Thymus (tissue), 11 donors: Measurements from ENCODE around the gene SLC38A10. TPM values are rescaled to one million over a fixed set of nuclear protein-coding genes. Genes with fewer than 3 reads are reported as not detected.
"Not testable (repeated sequence)": the region's sequence is repeated elsewhere in the genome, so short reads cannot be mapped to it uniquely, and the experiment has no call there.

ENCODE experiments used
- DNase-seq, 9 donors: peaks; one replicate each; pipeline ENCODE4 v3.0.0-alpha.2; 2013; ENCODE audit warnings: low spot score in 9 of 9, low read depth in 6 of 9, missing footprints in 1 of 9
- H3K27ac ChIP-seq, 2 donors: one replicate each; pipeline ENCODE4 v1.5.1; 2013; ENCODE audit warnings: control low read depth in 1 of 2, low read depth in 1 of 2, low read length in 1 of 2, mild to moderate bottlenecking in 1 of 2, moderate library complexity in 1 of 2
- H3K27me3 ChIP-seq, 2 donors: one replicate each; pipeline ENCODE4 v1.5.1; 2013; ENCODE audit warnings: low read length in 1 of 2; ENCODE audit not compliant: control insufficient read depth in 2 of 2, insufficient read depth in 1 of 2
- H3K36me3 ChIP-seq, 2 donors: one replicate each; pipeline ENCODE4 v1.5.1; 2013; ENCODE audit warnings: low read length in 1 of 2, mild to moderate bottlenecking in 1 of 2, moderate library complexity in 1 of 2; ENCODE audit not compliant: control insufficient read depth in 2 of 2, insufficient read depth in 2 of 2
- H3K4me1 ChIP-seq, 2 donors: one replicate each; pipeline ENCODE4 v1.5.1; 2013; ENCODE audit warnings: low read length in 2 of 2; ENCODE audit not compliant: control insufficient read depth in 2 of 2, insufficient read depth in 2 of 2
- H3K4me3 ChIP-seq, 2 donors: one replicate each; pipeline ENCODE4 v1.5.1; 2013; ENCODE audit warnings: low read length in 2 of 2, control low read depth in 1 of 2, mild to moderate bottlenecking in 1 of 2
- H3K9me3 ChIP-seq, 2 donors: one replicate each; pipeline ENCODE4 v1.5.1; 2013; ENCODE audit warnings: low read length in 1 of 2, mild to moderate bottlenecking in 1 of 2; ENCODE audit not compliant: control insufficient read depth in 2 of 2, insufficient read depth in 1 of 2
- WGBS: extraction: QIAGEN DNeasy Blood & Tissue Kit; methylation state at CpG from one replicate; pipeline ENCODE4 v1.1.7; 2013; 5-methylcytosine and 5-hydroxymethylcytosine counted together
- polyA plus RNA-seq: library from polyadenylated mRNA; stranded (reverse); fragments of 200-250 nt; gene quantifications from one replicate; pipeline ENCODE4 v1.2.3, GENCODE V29; 2013
- total RNA-seq: library from RNA; stranded (reverse); fragments of 120-200 nt; gene quantifications from one replicate; pipeline ENCODE4 v1.2.4, GENCODE V29; 2013
- donor health status: healthy.

SLC38A10 gene
- total and polyA plus RNA-seq, 2 donors, result 21.0 to 63.6 TPM

GRCh38 chr17:81309140-81309858, 14.2 kb upstream of the SLC38A10 start:
- Histone ChIP-seq H3K4me1 (peaks cover 0 to 33% of the 10 kb centered on the region in 2 donors), H3K9me3 (no peaks in the 10 kb centered on the region), H3K36me3 (no peaks in the 10 kb centered on the region), H3K27me3 (peaks cover 2 to 43% of the 10 kb centered on the region in 2 donors), H3K27ac (no peak overlapping the region), H3K4me3 (no peak overlapping the region)
- DNase-seq, result peak in 1 of 9 donors; percentile 29
- WGBS, result 31% methylated on average over 22 of the region's 22 CpGs

GRCh38 chr17:81308784-81309139, 13.7 kb upstream of the SLC38A10 start:
- H3K36me3 ChIP-seq, H3K9me3 ChIP-seq, H3K4me3 ChIP-seq, H3K27ac ChIP-seq, DNase-seq: not testable (repeated sequence)
- Histone ChIP-seq H3K4me1 (peaks cover 0 to 28% of the 10 kb centered on the region in 2 donors), H3K27me3 (peaks cover 2 to 43% of the 10 kb centered on the region in 2 donors)
- 76% methylated on average over 14 of the region's 14 CpGs for WGBS

- no peaks in the 10 kb centered on the region for H3K36me3 ChIP-seq
- no peaks in the 10 kb centered on the region for H3K9me3 ChIP-seq
- DNase-seq, result no peak
- WGBS, result 94% methylated on average over 19 of the region's 19 CpGs
- H3K4me1 ChIP-seq, result peaks cover 0 to 20% of the 10 kb centered on the region in 2 donors
- no peak overlapping the region for H3K4me3 ChIP-seq
- H3K27me3 ChIP-seq, result peaks cover 2 to 38% of the 10 kb centered on the region in 2 donors
- no peak overlapping the region for H3K27ac ChIP-seq
These were observed 12.8 kb upstream of the SLC38A10 start for GRCh38 chr17:81307636-81308560.

- DNase-seq, result no peak
- Histone ChIP-seq H3K36me3 (no peaks in the 10 kb centered on the region), H3K27ac (no peak overlapping the region), H3K27me3 (peaks cover 2 to 34% of the 10 kb centered on the region in 2 donors), H3K4me1 (peaks cover 0 to 15% of the 10 kb centered on the region in 2 donors), H3K4me3 (no peak overlapping the region), H3K9me3 (no peaks in the 10 kb centered on the region)
- WGBS, result 93% methylated on average over 17 of the region's 17 CpGs
These were observed 11.9 kb upstream of the SLC38A10 start for GRCh38 chr17:81306898-81307510.

GRCh38 chr17:81306491-81306890, 11.4 kb upstream of the SLC38A10 start:
- peaks cover 0 to 15% of the 10 kb centered on the region in 2 donors for H3K4me1 ChIP-seq
- H3K9me3 ChIP-seq, result no peaks in the 10 kb centered on the region
- no peak overlapping the region for H3K27ac ChIP-seq
- H3K27me3 ChIP-seq, result peaks cover 2 to 36% of the 10 kb centered on the region in 2 donors
- DNase-seq, result no peak
- 95% methylated on average over 7 of the region's 7 CpGs for WGBS
- H3K36me3 ChIP-seq, result no peaks in the 10 kb centered on the region
- H3K4me3 ChIP-seq, result no peak overlapping the region

GRCh38 chr17:81305051-81305630, 10.0 kb upstream of the SLC38A10 start:
- H3K27ac ChIP-seq, result no peak overlapping the region
- no peak overlapping the region for H3K4me3 ChIP-seq
- no peaks in the 10 kb centered on the region for H3K36me3 ChIP-seq
- H3K4me1 ChIP-seq, result peaks cover 0 to 13% of the 10 kb centered on the region in 2 donors
- no peaks in the 10 kb centered on the region for H3K9me3 ChIP-seq
- H3K27me3 ChIP-seq, result peaks cover 2 to 35% of the 10 kb centered on the region in 2 donors
- DNase-seq, result no peak
- WGBS, result 95% methylated on average over 13 of the region's 13 CpGs

- no peak overlapping the region for H3K27ac ChIP-seq
- WGBS, result 97% methylated on average over 39 of the region's 39 CpGs
These were observed 9.3 kb upstream of the SLC38A10 start for GRCh38 chr17:81304196-81305015.

GRCh38 chr17:81303385-81303784, 8.3 kb upstream of the SLC38A10 start:
- DNase-seq, result no peak
- 91% methylated on average over 11 of the region's 11 CpGs for WGBS

More at GRCh38 chr17:81304196-81305015, 9.3 kb upstream of the SLC38A10 start:
- DNase-seq, result no peak
- no peak overlapping the region for H3K4me3 ChIP-seq
- no peaks in the 10 kb centered on the region for H3K9me3 ChIP-seq
- peaks cover 0 to 6% of the 10 kb centered on the region in 2 donors for H3K4me1 ChIP-seq
- H3K27me3 ChIP-seq, result peaks cover 0 to 34% of the 10 kb centered on the region in 2 donors
- H3K36me3 ChIP-seq, result no peaks in the 10 kb centered on the region

More at GRCh38 chr17:81303385-81303784, 8.3 kb upstream of the SLC38A10 start:
- no peak overlapping the region for H3K27ac ChIP-seq
- no peak overlapping the region for H3K4me3 ChIP-seq
- H3K9me3 ChIP-seq, result no peaks in the 10 kb centered on the region
- H3K4me1 ChIP-seq, result no peaks in the 10 kb centered on the region
- peaks cover 0 to 29% of the 10 kb centered on the region in 2 donors for H3K27me3 ChIP-seq
- H3K36me3 ChIP-seq, result no peaks in the 10 kb centered on the region
